HG02943 (cell line): Measurements from ENCODE around the gene SH3YL1.

Experiments
- ATAC-seq: cut with Tn5 transposase; IDR thresholded peaks from one replicate; pipeline ENCODE4 v1.9.1; 2021; ENCODE audit warnings: mild to moderate bottlenecking, low read depth, moderate library complexity; ENCODE audit not compliant: unreplicated experiment

Gene SH3YL1

GRCh38 chr2:259789-260331 lies 4.0 kb downstream of the SH3YL1 start:
- ATAC-seq, result no peak

GRCh38 chr2:258933-259332 lies 4.9 kb downstream of the SH3YL1 start:
- ATAC-seq, result no peak

- no peak for ATAC-seq
These were observed 6.0 kb downstream of the SH3YL1 start for GRCh38 chr2:257842-258241.

DNA sequence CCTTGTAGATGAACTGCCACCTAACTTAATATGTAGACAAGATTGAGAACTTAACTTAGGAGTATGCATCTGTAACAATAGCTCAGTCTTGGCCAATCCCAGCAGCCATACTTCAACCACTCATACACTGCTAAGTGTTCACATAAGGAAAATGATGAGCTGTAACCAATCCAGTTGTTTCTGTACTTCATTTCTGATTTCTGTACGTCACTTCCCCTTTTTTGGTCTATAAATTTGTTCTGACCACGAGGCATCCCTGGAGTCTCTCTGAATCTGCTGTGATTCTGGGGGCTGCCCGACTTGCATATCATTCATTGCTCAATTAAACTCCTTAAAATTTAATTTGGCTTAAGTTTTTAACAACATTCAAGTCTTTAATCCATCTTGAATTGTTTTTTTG lies 6.4 kb downstream of the SH3YL1 start:
- no peak for ATAC-seq

GRCh38 chr2:256094-256493 lies 7.7 kb downstream of the SH3YL1 start:
- no peak for ATAC-seq

DNA sequence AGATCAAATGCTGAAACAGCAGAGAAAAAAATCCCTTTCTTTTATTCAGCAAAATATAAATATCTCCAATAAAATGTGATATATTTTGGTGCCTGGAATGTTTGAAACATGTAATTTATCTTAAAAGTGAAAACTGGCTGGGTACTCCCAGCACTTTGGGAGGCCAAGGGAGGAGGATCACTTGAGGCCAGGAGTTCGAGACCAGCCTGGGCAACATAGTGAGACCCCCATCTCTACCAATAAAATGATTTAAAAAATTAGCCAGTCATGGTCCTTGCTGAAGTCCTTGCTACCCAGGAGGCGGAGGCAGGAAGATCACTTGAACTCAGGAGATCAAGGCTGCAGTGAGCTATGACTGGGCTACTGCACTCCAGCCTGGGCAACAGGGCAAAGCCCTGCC lies 8.6 kb downstream of the SH3YL1 start:
- no peak for ATAC-seq

DNA sequence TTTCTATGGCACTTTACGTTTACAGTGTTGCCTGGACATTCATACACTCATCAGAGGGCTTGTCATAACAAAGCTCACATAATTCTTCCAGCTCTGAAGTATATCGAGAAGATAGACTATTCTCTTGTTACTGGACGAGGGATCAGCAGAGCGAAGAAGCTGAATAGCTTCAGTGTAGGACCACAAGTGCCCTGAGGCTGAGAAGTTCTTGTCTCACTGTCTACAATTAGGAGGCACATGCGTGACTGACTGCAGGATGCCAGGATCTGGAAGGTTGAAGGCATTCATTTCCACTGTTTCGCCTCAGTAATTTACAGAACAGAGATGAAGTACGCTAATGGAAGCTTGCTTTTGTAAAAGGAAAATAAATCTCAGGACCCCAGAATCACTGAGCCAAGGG lies 9.6 kb downstream of the SH3YL1 start:
- no peak for ATAC-seq

GRCh38 chr2:253202-253638 lies 10.6 kb downstream of the SH3YL1 start:
- ATAC-seq, result no peak

GRCh38 chr2:252001-252602 lies 11.7 kb downstream of the SH3YL1 start:
- no peak for ATAC-seq

DNA sequence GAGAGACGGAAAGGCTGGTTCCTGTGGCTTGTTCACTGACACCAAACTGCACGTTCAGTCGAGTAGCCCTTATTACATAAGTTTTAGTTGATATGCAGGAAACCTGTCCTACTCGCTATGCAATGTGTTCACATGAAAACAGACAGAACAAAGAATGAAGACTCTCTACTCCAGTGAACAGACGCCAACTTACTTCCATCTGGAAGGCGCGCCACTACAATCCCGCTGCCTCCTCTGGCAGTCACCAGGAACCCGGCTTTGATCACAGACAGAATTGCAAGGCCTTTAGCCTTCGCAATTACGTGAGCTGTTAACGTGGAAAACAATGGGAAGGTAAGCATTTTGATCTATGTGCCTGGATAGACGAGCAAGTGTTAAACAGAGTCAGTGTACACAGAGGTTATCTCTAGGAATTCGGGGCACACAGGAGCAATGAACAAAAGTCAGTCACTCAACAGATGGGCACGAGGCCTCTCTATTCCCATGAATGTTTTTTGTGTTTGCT lies 14.2 kb downstream of the SH3YL1 start:
- no peak for ATAC-seq

- ATAC-seq, result no peak
These were observed 15.1 kb downstream of the SH3YL1 start for GRCh38 chr2:248724-249123.

GRCh38 chr2:246489-247144 lies 17.2 kb downstream of the SH3YL1 start:
- ATAC-seq, result no peak

DNA sequence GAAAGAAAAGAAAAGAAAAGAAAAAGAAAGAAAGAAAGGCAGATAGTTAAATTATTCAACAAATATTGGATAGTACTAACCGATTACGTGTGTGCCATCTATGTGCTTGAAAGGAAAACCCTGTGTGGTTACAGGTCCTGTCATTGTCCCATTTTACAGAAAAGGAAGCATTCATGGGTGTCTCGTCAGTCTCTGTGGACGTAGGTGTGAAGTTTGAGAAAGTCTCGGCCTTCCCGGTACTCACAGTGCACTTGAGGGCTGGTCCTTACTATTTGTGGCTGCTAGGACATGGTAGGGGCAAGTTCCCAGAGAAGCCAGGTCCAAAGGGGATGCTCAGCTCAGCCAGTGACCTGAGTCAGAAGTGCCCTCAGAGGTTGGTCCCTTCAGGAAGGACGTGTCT lies 19.3 kb downstream of the SH3YL1 start:
- no peak for ATAC-seq

DNA sequence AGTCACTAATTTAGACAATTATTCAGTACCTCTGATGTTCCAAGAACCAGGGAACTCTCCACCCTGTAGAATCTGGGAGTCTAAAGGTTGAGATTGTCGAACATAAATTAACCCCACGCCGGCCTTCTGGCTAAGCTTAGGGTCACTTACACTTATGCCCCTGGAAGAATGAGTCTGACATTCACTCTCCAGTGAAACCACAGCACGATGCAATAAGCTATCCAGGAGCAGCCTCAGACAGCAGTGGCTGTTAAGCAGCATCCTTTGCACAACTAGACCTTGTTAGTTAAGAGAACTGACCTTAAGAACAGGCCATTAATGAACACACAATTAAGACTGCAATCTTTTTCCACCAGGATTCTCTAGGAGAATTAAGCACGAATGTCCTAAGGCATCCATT lies 25.0 kb downstream of the SH3YL1 start:
- no peak for ATAC-seq

DNA sequence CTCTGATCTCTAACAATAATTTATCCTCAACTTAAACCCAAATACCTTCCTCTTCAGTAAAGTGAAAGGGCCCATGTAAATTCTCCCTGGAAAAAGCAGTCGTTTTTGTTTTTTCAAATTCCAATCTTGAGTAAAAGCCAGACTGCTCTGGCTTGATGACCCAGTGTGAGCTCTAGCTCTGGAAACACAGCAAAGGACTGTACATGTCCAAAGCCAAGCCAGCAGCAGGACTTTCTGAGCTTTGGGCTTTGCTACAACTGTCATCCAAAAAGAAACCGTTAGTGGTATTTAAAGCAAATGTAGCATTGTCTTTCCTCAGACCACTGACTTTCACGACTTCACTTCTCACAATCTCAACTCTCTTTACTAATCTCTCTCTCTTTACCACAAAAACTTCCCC lies 25.4 kb downstream of the SH3YL1 start:
- no peak for ATAC-seq

- no peak for ATAC-seq
These were observed 26.0 kb downstream of the SH3YL1 start for GRCh38 chr2:237878-238277.

GRCh38 chr2:236993-237539 lies 26.8 kb downstream of the SH3YL1 start:
- ATAC-seq, result no peak

GRCh38 chr2:234421-234820 lies 29.4 kb downstream of the SH3YL1 start:
- ATAC-seq, result no peak

GRCh38 chr2:233030-233429 lies 30.8 kb downstream of the SH3YL1 start:
- no peak for ATAC-seq

DNA sequence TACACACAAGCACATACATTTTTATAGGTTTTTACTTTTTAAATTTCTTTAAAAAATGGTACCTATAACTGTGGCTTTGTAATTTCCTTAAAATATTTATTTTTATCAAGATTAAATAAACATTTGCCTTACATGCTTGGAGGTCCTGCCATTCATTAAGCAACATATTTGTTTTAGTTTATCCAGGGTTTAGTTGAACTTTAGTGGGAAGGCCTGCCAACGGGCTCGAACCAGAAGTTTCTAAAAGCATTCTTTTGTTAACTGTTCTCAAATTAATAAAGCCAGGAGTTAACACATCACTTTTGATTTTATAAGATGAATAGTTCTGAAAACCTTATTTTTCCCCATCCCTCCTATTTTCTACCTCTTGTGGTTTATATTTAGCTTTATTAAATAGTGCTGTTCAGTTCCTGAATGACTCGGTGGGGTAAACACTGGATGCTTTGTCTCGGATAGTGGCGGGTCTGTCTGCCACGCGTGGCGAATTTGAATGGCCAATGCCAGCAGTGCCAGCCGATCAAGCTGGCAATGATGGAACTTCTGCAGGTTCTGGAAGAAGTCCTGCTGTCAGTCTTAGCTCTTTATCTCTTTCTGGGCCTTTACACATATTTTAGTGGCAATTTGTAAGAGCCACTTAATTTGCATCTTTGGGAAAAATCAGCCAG lies 32.2 kb downstream of the SH3YL1 start:
- ATAC-seq, result no peak
